GM10847 (cell line): ENCODE results near the gene CLIP1.

Experiments
- POLR2A ChIP-seq: IDR thresholded peaks from 2 replicates; pipeline ENCODE4 v1.6.1; 2011; ENCODE audit not compliant: insufficient read length; ENCODE audit errors: extremely low read depth

The CLIP1 gene

DNA sequence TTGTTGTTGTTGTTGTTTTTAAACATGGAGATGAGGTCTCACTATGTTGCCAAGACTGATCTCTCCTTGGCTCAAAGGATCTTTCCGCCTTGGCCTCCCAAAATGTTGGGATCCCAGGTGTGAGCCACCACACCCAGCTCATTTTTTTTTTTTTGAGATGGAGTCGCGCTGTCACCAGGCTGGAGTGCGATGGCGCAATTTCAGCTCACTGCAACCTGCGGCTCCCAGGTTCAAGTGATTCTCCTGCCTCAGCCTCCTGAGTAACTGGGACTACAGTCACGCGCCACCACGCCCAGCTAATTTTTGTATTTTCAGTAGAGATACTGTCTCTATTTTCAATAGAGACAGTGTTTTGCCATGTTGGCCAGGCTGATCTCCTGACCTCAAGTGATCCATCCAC is 4.9 kb upstream of the CLIP1 start:
- no peak for TF ChIP-seq POLR2A

DNA sequence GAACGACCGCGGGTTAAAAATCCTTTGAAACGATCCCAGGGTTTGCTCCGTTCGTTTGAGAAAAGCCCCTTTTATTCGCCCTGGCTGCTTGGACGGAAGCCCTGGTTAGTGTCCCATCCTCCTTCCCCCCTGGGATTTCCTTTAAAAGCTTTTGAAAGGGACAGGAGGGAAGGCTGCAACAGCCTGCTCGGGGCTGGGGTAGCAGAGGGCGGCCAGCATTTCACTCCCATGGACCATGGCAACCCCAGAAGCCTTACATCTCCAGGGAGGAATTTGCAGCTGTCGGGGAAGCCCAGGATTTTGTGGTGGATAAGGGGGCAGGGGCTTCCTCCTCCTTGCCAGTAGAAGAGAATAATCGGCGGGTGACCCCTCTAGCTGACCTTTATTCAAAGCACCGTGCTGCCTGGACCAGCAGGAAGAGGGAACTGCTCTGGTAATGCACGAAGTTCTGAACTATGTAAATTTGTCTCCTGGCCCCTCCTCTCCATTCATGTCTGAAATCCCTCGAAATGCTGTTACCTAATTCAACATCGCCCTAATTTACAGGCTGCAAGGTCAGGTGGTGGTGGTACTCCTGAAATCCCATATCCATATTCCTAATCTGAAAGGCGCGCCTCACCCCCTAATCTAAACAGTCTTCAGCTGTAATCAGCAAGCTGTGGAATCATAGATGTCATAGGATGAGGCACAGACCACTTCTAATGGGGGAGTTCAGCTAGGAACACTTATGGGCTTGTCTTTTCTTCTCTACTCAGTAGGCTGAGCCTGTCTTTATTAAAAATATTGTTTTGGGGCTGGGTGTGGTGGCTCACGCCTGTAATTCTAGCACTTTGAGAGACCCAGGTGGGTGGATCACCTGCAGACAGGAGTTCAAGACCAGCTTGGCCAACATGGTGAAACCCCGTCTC is 1.0 kb upstream of the CLIP1 start:
- TF ChIP-seq POLR2A: no peak

DNA sequence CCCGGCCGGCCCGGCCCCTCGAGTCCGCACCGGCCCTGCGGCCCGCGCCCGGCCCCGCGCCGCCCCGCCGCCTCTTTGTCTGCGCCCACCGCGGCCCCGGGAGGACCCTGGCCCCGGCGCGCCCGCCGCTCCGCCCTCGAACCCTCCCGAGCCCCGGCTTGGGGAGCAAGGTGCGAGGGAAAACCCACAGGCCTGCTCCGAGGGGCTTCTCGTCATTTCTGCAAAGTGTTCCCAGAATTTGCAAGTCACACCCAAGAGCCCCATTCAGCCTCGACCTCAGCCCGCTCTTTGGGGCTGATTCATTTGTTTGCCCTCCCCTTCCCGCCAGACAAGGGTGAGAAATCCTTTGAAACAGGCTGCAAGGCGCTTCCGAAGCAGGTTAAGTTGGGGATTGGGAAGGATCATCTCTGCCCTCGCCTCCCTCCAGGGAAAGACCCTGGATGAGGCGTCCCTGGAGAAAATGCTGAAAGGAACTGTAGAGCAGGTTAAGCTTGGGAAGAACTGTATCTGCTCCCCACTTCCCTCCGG is 325 bp upstream of the CLIP1 start:
- TF ChIP-seq POLR2A: no peak

DNA sequence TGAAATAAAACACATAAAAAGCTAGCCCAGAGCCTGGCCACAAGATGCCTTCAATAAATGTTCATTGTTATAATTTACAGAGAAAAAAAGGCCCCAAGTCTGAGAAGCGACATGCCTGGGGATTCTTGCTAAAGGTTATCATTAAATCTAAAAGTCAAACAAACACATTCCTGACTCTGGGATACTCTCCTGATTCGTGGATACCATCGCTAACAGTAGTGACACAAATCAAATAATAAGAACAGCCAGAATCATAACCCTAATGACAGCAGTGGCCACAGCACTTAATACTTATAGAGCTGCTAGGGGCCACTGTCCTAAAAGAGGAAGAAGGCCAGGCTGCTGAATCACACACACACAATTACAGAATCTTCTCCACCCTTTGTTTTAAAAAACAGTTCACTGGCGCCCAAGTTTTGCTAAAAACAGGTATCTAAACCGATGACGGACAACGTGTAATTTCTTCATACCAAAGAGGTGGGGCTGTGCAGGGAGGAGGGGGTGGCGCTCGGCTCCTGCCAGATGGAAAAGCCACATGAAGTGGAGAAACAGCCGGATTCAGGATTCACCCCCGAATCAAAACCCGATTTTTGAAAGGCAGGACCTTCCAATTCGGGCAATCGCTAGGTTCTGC is 1.2 kb downstream of the CLIP1 start:
- TF ChIP-seq POLR2A: no peak

DNA sequence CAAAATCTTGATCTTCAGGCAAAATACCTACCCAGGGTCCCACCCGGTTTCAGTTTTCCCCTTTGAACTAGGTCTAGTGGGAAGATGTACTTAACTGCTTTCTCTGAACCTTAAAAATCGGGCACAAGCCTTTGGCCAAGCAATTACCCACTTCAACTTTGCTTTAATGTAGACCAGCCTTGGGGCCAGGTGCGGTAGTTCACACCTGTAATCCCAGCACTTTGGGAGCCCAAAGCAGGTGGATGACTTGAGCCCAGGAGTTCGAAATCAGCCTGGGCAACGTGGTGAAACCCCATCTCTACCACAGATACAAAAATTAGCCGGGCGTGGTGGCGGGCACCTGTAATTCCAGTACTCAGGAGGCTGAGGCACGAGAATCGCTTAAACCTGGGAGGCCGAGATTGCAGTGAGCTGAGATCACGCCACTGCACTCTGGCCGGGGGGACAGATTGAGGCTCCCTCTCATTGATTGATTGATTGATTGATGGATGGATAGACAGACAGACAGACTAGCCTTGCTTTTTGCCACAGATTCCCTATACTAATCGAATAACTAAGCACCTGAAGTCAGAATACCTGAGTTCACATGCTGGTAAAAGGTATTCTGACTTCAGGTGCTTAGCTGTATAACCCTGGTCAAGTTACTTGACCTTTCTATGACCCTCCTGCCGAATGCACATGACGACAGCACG is 1.9 kb downstream of the CLIP1 start:
- no peak for TF ChIP-seq POLR2A

DNA sequence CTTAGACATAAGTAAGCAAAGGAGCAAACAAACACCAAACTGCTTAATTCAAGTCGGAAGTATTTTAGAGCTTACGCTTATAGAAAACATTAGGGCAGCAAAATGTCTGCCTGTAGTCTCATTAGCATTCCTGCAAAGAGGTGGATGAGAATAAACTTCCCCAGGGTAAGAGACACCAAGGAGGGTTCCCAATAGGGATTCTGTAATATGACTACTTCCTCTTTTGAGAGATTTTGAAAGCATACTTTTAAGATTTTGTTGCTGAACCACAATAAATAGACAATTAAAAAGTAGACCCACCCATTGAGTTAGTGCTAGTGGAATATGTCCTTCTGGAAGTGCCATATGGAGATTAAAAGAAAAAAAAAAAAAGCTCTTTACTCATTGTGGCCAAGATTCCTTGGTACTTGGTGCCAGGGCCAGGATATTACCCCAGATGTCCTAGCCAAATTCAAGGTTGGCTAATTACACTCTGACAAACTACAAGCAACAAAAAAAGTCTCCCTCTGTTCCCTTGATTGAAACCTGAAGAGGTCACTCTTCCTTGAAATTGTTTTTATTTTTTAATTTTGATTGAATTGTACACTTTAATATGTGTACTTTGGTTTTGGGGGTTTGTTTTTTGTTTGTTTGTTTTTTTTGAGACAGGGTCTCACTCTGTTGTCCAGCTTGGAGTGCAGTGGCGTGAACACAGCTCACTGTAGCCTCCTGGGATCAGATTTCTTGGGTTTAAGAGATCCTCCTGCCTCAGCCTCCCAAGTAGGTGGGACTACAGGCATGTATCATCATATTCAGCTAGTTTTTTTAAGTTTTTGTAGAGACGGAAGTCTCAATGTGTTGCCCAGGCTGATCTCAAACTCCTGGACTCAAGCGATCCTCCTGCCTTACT is 8.7 kb downstream of the CLIP1 start:
- TF ChIP-seq POLR2A: no peak

DNA sequence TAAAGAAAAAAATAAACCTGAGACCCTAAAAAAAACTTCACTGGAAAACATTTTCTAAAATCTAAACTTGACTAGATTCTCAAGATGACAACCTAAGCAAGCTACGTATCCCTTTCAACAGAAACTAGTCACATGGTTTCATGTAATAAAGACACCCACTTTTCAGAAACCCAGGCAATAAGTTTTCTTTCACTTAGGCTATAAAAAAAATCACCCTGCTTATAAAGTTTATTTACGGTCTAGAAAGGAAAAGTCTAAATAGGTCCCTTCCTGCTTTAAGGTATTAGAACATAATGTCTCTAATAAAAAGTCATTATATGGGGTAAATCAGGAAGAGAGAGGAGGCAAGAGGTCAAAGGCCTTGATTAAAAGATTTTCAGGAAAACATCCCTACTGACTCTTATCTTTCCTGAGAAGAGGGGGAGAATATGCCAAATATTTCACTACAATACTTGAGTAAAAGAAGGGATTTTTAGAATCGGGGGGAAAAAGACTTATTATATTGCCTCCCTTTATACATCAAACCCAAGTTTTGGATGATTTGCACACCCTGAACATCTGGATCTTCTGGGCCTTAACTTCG is 9.5 kb downstream of the CLIP1 start:
- no peak for TF ChIP-seq POLR2A

DNA sequence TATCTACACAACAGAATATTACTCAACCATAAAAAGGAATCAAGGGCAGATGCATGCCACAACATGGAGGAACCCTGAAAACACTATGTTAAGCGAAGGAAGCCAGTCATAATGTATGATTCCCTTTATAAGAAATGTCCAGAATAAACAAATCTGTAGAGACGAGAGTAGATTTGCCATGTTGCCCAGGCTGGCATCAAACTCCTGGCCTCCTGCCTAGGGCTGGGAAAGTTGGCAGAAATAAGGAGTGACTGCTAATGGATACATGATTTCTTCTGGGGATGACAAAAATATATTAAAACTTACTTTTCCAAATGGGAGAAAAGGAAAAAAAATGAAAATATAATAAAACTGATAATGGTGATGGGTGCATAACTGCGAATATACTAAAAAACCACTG is 10.9 kb downstream of the CLIP1 start:
- TF ChIP-seq POLR2A: no peak

DNA sequence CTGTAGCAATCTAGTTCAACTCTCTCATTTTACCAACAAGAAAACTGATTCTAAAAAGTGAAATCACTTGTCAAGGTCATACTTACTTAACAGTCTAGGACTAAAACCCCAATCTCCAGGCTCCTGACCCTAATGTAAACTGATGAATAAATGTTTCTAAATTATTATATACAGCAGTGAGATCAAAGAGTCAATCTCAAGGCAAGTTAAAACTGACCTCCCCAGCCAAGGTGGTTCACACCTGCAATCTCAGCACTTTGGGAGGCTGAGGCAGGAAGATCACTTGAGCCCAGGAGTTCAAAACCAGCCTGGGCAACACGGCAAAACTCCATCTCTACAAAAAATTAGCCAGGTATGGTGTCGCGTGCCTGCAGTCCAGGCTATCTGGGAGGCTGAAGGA is 15.3 kb downstream of the CLIP1 start:
- TF ChIP-seq POLR2A: no peak

DNA sequence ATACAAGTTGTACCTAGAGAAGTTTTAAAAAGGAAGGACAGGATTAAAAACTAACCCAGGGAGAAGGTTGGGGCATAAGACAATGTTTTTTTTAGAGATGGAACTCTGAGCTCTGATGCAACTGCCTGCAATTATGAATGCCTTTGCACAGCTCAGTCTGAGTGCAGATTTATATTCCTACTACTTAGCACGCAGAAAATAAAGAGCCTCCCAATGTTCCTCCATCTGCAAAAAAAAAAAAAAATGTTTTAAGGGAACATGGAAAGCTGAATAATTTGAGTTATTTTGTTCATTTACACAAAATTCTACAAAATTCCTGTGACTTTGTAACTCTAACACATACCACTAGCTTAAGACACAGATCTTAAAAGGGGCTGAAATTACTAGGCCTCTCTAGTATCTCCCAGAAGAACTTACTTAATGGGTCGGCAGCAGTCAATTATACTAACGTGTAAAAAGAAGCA is 15.7 kb downstream of the CLIP1 start:
- TF ChIP-seq POLR2A: no peak

DNA sequence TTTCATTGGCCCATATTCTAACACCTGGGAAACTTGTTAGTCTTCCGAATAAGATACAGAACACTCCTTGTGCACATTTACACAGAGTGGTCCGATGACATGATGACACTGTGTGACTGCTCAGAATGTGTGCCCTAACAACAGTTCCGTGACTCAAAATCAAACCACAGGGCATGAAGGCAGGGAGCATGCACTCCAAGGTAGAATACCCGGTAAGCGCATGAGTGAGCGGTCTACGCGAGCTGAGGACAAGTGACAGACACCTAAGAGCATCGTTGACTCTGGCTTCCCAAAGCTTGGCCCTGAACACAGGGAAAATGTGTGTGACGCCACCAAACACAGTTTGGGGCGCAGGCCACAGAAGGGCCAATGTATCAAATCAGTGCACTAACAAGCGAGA is 18.6 kb downstream of the CLIP1 start:
- TF ChIP-seq POLR2A: no peak

DNA sequence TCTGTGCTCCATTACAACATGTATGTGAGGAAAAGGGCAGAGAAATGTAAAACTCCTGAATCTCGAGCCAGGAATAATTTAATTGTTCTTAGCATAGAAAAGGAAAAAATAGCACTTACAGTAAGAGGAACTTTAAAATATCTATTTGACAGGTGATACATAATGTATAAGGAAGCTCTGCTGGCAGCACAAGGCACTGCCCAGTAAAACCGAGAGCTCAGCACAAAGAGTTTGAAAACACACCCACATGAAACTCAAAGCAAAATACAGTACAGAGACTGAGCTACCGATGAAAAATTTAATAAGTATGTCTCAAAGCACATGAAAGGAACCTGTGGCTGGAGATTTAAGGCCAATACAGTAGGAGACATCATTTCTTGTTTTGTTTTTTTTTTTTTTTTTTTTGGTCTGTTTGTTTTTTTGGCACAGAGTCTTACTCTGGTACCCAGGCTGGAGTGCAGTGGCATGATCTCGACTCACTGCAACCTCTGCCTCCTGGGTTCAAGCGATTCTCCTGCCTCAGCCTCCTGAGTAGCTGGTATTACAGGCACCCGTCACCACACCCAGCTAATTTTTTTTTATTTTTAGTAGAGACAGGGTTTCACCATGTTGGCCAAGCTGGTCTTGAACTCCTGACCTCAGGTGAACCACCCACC is 19.2 kb downstream of the CLIP1 start:
- no peak for TF ChIP-seq POLR2A

DNA sequence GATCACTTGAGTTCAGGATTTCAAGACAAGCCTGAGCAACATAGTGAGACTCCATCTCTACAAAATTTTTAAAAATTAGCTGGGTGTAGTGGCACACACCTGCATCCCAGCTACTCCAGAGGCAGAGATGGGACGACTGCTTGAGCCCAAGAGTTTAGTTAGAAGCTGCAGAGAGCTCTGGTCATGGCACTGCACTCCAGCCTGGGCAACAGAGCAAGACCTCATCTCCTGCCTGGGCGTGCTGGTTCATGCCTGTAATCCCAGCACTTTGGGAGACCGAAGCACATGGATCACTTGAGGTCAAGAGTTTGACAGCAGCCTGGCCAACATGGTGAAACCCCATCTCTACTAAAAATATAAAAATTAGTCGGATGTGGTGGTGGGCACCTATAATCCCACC is 20.2 kb downstream of the CLIP1 start:
- no peak for TF ChIP-seq POLR2A
